Trophoblast cell (in vitro differentiated cells and primary cell): ENCODE results near the gene GATB.

ENCODE experiments used
- DNase-seq, 2 donors: peaks; one replicate each; pipeline ENCODE4 v3.0.0-alpha.2; 2016
- H2AFZ ChIP-seq: 2 replicates; pipeline ENCODE4 v1.6.1; 2013; ENCODE audit warnings: low read length, moderate library complexity, mild to moderate bottlenecking; ENCODE audit not compliant: insufficient read depth, poor library complexity
- H2AK5ac ChIP-seq: 2 replicates; pipeline ENCODE4 v1.6.1; 2013; ENCODE audit warnings: mild to moderate bottlenecking, low read length
- H2BK120ac ChIP-seq: 2 replicates; pipeline ENCODE4 v1.6.1; 2013; ENCODE audit warnings: low read length, mild to moderate bottlenecking, moderate library complexity; ENCODE audit not compliant: insufficient read depth, poor library complexity
- H2BK12ac ChIP-seq: 2 replicates; pipeline ENCODE4 v1.6.1; 2013; ENCODE audit warnings: mild to moderate bottlenecking, low read length, moderate library complexity
- H2BK5ac ChIP-seq: 2 replicates; pipeline ENCODE4 v1.6.1; 2013; ENCODE audit warnings: low read length, low read depth, moderate library complexity, mild to moderate bottlenecking; ENCODE audit not compliant: poor library complexity
- H3K14ac ChIP-seq: 2 replicates; pipeline ENCODE4 v1.6.1; 2013; ENCODE audit warnings: mild to moderate bottlenecking, low read length
- H3K18ac ChIP-seq: 2 replicates; pipeline ENCODE4 v1.6.1; 2013; ENCODE audit warnings: mild to moderate bottlenecking, low read length
- H3K23ac ChIP-seq: 2 replicates; pipeline ENCODE4 v1.6.1; 2013; ENCODE audit warnings: low read length
- H3K27ac ChIP-seq: 2 replicates; pipeline ENCODE4 v1.5.1; 2013; ENCODE audit warnings: low read depth, mild to moderate bottlenecking, inconsistent platforms, low read length, moderate library complexity
- H3K27me3 ChIP-seq: 2 replicates; pipeline ENCODE4 v1.6.1; 2013; ENCODE audit warnings: inconsistent platforms, mild to moderate bottlenecking, low read length, moderate library complexity; ENCODE audit not compliant: insufficient read depth
- H3K36me3 ChIP-seq, 2 experiments: 1 replicate in 1 of 2; 2 replicates in 1 of 2; pipeline ENCODE4 v1.6.1; 2013; ENCODE audit warnings: low read length in 2 of 2, mild to moderate bottlenecking in 2 of 2, moderate library complexity in 1 of 2; ENCODE audit not compliant: insufficient read depth in 2 of 2, control insufficient read depth in 1 of 2
- H3K4ac ChIP-seq: 2 replicates; pipeline ENCODE4 v1.6.1; 2013; ENCODE audit warnings: low read depth, mild to moderate bottlenecking, low read length, moderate library complexity
- H3K4me1 ChIP-seq, 2 experiments: 1 replicate in 1 of 2; 2 replicates in 1 of 2; pipeline ENCODE4 v1.6.1; 2013; ENCODE audit warnings: low read length in 2 of 2, mild to moderate bottlenecking in 2 of 2, moderate library complexity in 1 of 2; ENCODE audit not compliant: insufficient read depth in 2 of 2, control insufficient read depth in 1 of 2
- H3K4me2 ChIP-seq: 2 replicates; pipeline ENCODE4 v1.6.1; 2013; ENCODE audit warnings: inconsistent platforms, mild to moderate bottlenecking, low read length, moderate library complexity
- H3K4me3 ChIP-seq: 2 replicates; pipeline ENCODE4 v1.5.1; 2013; ENCODE audit warnings: mild to moderate bottlenecking, low read depth, low read length, inconsistent platforms
- H3K79me1 ChIP-seq: one replicate; pipeline ENCODE4 v1.6.1; 2013; ENCODE audit warnings: low read length
- H3K79me2 ChIP-seq: 2 replicates; pipeline ENCODE4 v1.6.1; 2013; ENCODE audit warnings: low read length, mild to moderate bottlenecking; ENCODE audit not compliant: control insufficient read depth, insufficient read depth, poor library complexity
- H3K9ac ChIP-seq: 2 replicates; pipeline ENCODE4 v1.6.1; 2013; ENCODE audit warnings: mild to moderate bottlenecking, low read length
- H3K9me3 ChIP-seq: 2 replicates; pipeline ENCODE4 v1.6.1; 2013; ENCODE audit warnings: low read depth, mild to moderate bottlenecking, control low read depth, inconsistent platforms, low read length; ENCODE audit not compliant: insufficient read depth
- H4K12ac ChIP-seq: 2 replicates; pipeline ENCODE4 v1.6.1; 2013; ENCODE audit warnings: low read depth, mild to moderate bottlenecking, low read length, moderate library complexity
- H4K8ac ChIP-seq: 2 replicates; pipeline ENCODE4 v1.6.1; 2013; ENCODE audit warnings: low read depth, mild to moderate bottlenecking, low read length, moderate library complexity
- H4K91ac ChIP-seq: one replicate; pipeline ENCODE4 v1.6.1; 2013; ENCODE audit warnings: low read depth, mild to moderate bottlenecking, low read length, moderate library complexity
- WGBS: extraction: QIAGEN DNeasy Blood & Tissue Kit; methylation state at CpG from one replicate; pipeline ENCODE4 v1.1.7; 2013; ENCODE audit warnings: missing lambda C conversion rate; ENCODE audit not compliant: insufficient read length, insufficient coverage; ENCODE audit errors: extremely low coverage; 5-methylcytosine and 5-hydroxymethylcytosine counted together

Gene GATB

GRCh38 chr4:151753056-151753455 is 7.8 kb downstream of the GATB start:
- Histone ChIP-seq H3K23ac (no peak overlapping the region), H3K4me1 (peaks cover 0 to 6% of the 10 kb centered on the region in 2 experiments), H3K79me2 (no peaks in the 10 kb centered on the region)

GRCh38 chr4:151750156-151750555 is 10.7 kb downstream of the GATB start:
- Histone ChIP-seq H3K27me3 (no peaks in the 10 kb centered on the region), H4K12ac (no peak overlapping the region), H3K36me3 (no peaks in the 10 kb centered on the region), H2BK120ac (no peak overlapping the region), H2BK5ac (no peak overlapping the region), H3K79me1 (peaks cover 2% of the 10 kb centered on the region), H3K4me1 (peaks cover 6 to 11% of the 10 kb centered on the region in 2 experiments), H2AK5ac (no peak overlapping the region), H3K27ac (no peak overlapping the region), H3K14ac (no peak overlapping the region), H3K4me3 (no peak overlapping the region), H3K79me2 (no peaks in the 10 kb centered on the region), H2AFZ (no peak overlapping the region), H2BK12ac (no peak overlapping the region), H3K4me2 (no peak overlapping the region), H3K9ac (no peak overlapping the region), H3K23ac (no peak overlapping the region), H3K4ac (no peak overlapping the region), H4K91ac (no peak overlapping the region), H3K9me3 (no peaks in the 10 kb centered on the region), H4K8ac (no peak overlapping the region), H3K18ac (no peak overlapping the region)
- DNase-seq = no peak
- WGBS = no CpG with 5 or more reads among the region's 6 CpGs

More at GRCh38 chr4:151753056-151753455, 7.8 kb downstream of the GATB start:
- Histone ChIP-seq H4K12ac (no peak overlapping the region), H4K91ac (no peak overlapping the region), H3K27ac (peak overlapping the region; percentile 37), H3K4ac (no peak overlapping the region), H3K14ac (no peak overlapping the region), H3K9ac (no peak overlapping the region), H2AK5ac (no peak overlapping the region), H3K36me3 (no peaks in the 10 kb centered on the region), H3K9me3 (no peaks in the 10 kb centered on the region), H2BK5ac (no peak overlapping the region), H3K79me1 (no peaks in the 10 kb centered on the region), H2AFZ (no peak overlapping the region), H4K8ac (no peak overlapping the region), H3K4me3 (no peak overlapping the region), H3K27me3 (no peaks in the 10 kb centered on the region), H2BK120ac (no peak overlapping the region), H3K18ac (no peak overlapping the region), H3K4me2 (no peak overlapping the region), H2BK12ac (no peak overlapping the region)
- WGBS = no CpG with 5 or more reads among the region's 5 CpGs
- DNase-seq = peak; percentile 90 to 91

- Histone ChIP-seq H3K27ac (peak overlapping the region; percentile 8), H4K91ac (peak overlapping the region; percentile 71), H3K18ac (no peak overlapping the region), H2AFZ (no peak overlapping the region), H2BK12ac (peak overlapping the region; percentile 33), H3K79me2 (no peaks in the 10 kb centered on the region), H3K79me1 (peaks cover 3% of the 10 kb centered on the region), H3K23ac (no peak overlapping the region), H2BK5ac (no peak overlapping the region), H3K4me3 (no peak overlapping the region), H4K8ac (no peak overlapping the region), H2BK120ac (peak overlapping the region; percentile 10), H3K36me3 (no peaks in the 10 kb centered on the region), H3K14ac (no peak overlapping the region), H3K27me3 (no peaks in the 10 kb centered on the region), H3K9me3 (no peaks in the 10 kb centered on the region), H4K12ac (no peak overlapping the region), H3K9ac (no peak overlapping the region), H3K4me2 (no peak overlapping the region), H3K4me1 (peaks cover 8 to 9% of the 10 kb centered on the region in 2 experiments), H3K4ac (no peak overlapping the region), H2AK5ac (no peak overlapping the region)
- no CpG with 5 or more reads among the region's 5 CpGs for WGBS
- peak in 1 of 2 donors; percentile 47 for DNase-seq
These were observed 15.2 kb downstream of the GATB start for GRCh38 chr4:151745481-151746231.

- Histone ChIP-seq H3K36me3 (no peaks in the 10 kb centered on the region), H3K79me1 (peaks cover 3% of the 10 kb centered on the region), H2AK5ac (no peak overlapping the region), H3K79me2 (no peaks in the 10 kb centered on the region), H3K27me3 (no peaks in the 10 kb centered on the region), H4K12ac (no peak overlapping the region), H3K18ac (no peak overlapping the region), H3K4me1 (peaks cover 8 to 9% of the 10 kb centered on the region in 2 experiments), H2BK5ac (no peak overlapping the region), H2AFZ (no peak overlapping the region), H3K4me3 (no peak overlapping the region), H4K91ac (no peak overlapping the region), H3K4ac (no peak overlapping the region), H3K27ac (peak overlapping the region; percentile 68), H2BK120ac (peak overlapping the region; percentile 90), H3K14ac (no peak overlapping the region), H3K9ac (no peak overlapping the region), H3K23ac (no peak overlapping the region), H2BK12ac (no peak overlapping the region), H3K4me2 (no peak overlapping the region), H3K9me3 (no peaks in the 10 kb centered on the region), H4K8ac (no peak overlapping the region)
- DNase-seq = peak; percentile 64 to 89
- no CpG with 5 or more reads among the region's 1 CpG for WGBS
These were observed 16.2 kb downstream of the GATB start for GRCh38 chr4:151744614-151745013.
